D721Med (cell line): ENCODE results near the gene RAB33A.

Source experiments
- DNase-seq: peaks from one replicate; pipeline ENCODE4 v3.0.0; 2011; ENCODE audit warnings: low spot score; ENCODE audit not compliant: insufficient read length
- FAIRE-seq: peaks from 2 replicates; lab custom pipeline; 2011; peaks lifted over from hg19 to GRCh38; lab: Jason Lieb, UNC
- TF ChIP-seq, protein P1 (sequence below): IDR thresholded peaks from 2 replicates; pipeline ENCODE4 v1.5.1; 2012; ENCODE audit warnings: mild to moderate bottlenecking, control low read depth; ENCODE audit not compliant: insufficient read depth; ENCODE audit errors: missing control alignments

The RAB33A gene

GRCh38 chrX:130162094-130162735, 9.5 kb upstream of the RAB33A start:
- DNase-seq (no peak), FAIRE-seq (no peak)
- TF ChIP-seq, protein P1, sequence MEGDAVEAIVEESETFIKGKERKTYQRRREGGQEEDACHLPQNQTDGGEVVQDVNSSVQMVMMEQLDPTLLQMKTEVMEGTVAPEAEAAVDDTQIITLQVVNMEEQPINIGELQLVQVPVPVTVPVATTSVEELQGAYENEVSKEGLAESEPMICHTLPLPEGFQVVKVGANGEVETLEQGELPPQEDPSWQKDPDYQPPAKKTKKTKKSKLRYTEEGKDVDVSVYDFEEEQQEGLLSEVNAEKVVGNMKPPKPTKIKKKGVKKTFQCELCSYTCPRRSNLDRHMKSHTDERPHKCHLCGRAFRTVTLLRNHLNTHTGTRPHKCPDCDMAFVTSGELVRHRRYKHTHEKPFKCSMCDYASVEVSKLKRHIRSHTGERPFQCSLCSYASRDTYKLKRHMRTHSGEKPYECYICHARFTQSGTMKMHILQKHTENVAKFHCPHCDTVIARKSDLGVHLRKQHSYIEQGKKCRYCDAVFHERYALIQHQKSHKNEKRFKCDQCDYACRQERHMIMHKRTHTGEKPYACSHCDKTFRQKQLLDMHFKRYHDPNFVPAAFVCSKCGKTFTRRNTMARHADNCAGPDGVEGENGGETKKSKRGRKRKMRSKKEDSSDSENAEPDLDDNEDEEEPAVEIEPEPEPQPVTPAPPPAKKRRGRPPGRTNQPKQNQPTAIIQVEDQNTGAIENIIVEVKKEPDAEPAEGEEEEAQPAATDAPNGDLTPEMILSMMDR, result no peak

- FAIRE-seq, result no peak
These were observed 8.4 kb upstream of the RAB33A start for GRCh38 chrX:130163398-130163797.

GRCh38 chrX:130165181-130165702, 6.5 kb upstream of the RAB33A start:
- DNase-seq, result no peak
- FAIRE-seq, result no peak
- TF ChIP-seq, protein P1, result no peak

More at GRCh38 chrX:130163398-130163797, 8.4 kb upstream of the RAB33A start:
- TF ChIP-seq, protein P1, result no peak
- DNase-seq, result no peak

- TF ChIP-seq, protein P1, result no peak
- peak; percentile 41 for DNase-seq
- FAIRE-seq, result no peak
These were observed 5.9 kb upstream of the RAB33A start, which contains the start of gene AIFM1 for GRCh38 chrX:130165703-130166502. Gene AIFM1 (minus strand): TSS chrX:130165841. CDS start chrX:130165656, 185 bp downstream.

DNA sequence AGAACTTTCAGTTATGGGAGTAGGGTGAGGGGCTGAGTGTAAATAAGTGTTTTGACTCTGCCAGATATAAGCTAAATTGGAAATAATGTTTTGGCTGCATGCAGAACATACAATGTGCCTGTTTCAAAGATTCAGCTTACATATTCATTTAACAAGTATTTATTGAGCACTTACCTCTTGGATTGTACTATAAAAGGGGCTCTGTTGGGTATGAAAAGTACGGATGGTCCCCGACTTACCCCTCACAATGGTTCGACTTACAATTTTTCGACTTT, 5.3 kb upstream of the RAB33A start:
- TF ChIP-seq, protein P1, result no peak
- DNase-seq (no peak), FAIRE-seq (no peak)

- TF ChIP-seq, protein P1, result no peak
- FAIRE-seq (no peak), DNase-seq (no peak)
These were observed 4.7 kb upstream of the RAB33A start for GRCh38 chrX:130167040-130167439.
